Activated naive CD4-positive, alpha-beta T cell treated with anti-CD3 and anti-CD28 coated beads, Interleukin-2, amount 50 U/mL, for 24 hours (primary cell): ENCODE results near the gene TNFRSF18.
A peak's percentile ranks its signal among the peaks of the same experiment; 100 is the strongest.

ENCODE experiments used
- H3K27ac Mint-ChIP-seq: one replicate; pipeline ENCODE4 v1.8.0; 2021; ENCODE audit warnings: mild to moderate bottlenecking, mixed read lengths
- H3K27me3 Mint-ChIP-seq: one replicate; pipeline ENCODE4 v1.8.0; 2021; ENCODE audit warnings: mixed read lengths
- H3K36me3 Mint-ChIP-seq: one replicate; pipeline ENCODE4 v1.8.0; 2021; ENCODE audit warnings: mixed read lengths
- H3K4me1 Mint-ChIP-seq: one replicate; pipeline ENCODE4 v1.8.0; 2021; ENCODE audit warnings: mixed read lengths
- H3K4me3 Mint-ChIP-seq: one replicate; pipeline ENCODE4 v1.8.0; 2021; ENCODE audit warnings: mild to moderate bottlenecking, mixed read lengths
- H3K9me3 Mint-ChIP-seq: one replicate; pipeline ENCODE4 v1.8.0; 2021; ENCODE audit warnings: mixed read lengths

Gene TNFRSF18

DNA sequence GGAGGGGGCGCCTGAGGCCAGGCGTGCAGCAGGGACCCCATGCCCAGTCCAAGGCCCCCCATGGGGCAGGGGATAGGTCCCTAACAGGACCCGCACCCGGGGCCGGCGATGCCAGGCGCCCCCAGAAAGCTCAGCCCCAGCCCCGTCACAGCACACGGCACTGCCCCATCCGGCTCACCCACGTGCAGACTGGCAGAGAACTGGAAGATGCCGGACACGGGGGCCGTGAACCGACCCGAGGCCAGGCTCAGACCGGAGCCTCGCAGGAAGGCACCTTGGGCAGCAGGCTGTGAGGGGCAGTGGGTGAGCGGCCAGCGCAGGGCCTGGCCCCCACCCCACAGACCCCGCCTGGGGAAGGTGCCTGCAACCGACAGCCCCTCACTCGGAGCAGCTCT is 36.9 kb upstream of the TNFRSF18 start:
- Mint-ChIP-seq H3K4me1 (no peaks in the 10 kb centered on the region), H3K27me3 (no peaks in the 10 kb centered on the region), H3K4me3 (no peak overlapping the region), H3K27ac (no peak overlapping the region), H3K36me3 (no peaks in the 10 kb centered on the region), H3K9me3 (no peaks in the 10 kb centered on the region)

DNA sequence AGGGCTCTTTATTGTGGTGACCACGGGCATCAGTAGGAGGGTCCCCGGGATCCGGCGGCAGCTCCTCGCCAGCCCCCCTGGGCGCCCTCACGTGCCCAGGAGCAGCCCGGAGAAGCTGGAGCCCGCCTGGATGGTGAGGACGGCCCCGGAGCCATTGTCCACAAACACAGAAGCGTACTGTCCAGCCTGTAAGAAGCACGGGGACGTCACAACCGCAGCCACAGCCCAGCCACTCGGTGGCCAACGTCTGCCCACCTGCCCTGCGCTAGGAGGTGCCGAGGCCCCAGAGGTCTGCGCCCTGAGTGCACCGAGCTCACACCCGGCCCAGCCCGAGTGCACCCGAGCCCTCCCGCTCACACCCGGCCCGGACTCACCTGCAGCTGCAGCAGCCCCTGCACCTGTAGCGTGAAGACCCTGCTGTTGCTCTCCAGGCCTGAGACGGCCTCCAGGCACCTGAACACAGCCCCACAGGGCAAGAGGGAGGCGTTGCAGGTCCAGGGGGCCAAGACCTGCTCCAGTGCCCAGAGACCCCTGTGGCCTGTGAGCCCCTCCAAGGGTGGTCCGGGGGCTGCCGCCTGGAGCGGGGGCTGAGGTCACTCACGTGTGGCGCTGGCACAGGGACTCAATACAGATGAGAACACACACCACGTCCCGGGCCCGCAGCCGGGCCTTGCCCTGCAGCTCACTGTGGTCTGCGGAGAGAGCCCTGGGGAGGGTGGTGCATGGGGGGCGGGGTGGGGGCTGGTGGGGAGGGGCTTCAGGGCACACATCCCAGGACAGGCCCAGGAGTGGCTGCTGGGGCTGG is 36.3 kb upstream of the TNFRSF18 start:
- no peaks in the 10 kb centered on the region for H3K9me3 Mint-ChIP-seq
- no peak overlapping the region for H3K4me3 Mint-ChIP-seq
- H3K4me1 Mint-ChIP-seq = no peaks in the 10 kb centered on the region
- no peaks in the 10 kb centered on the region for H3K36me3 Mint-ChIP-seq
- H3K27ac Mint-ChIP-seq = no peak overlapping the region
- no peaks in the 10 kb centered on the region for H3K27me3 Mint-ChIP-seq

GRCh38 chr1:1241588-1242219 is 35.3 kb upstream of the TNFRSF18 start:
- no peaks in the 10 kb centered on the region for H3K4me1 Mint-ChIP-seq
- no peak overlapping the region for H3K27ac Mint-ChIP-seq
- no peak overlapping the region for H3K4me3 Mint-ChIP-seq
- no peaks in the 10 kb centered on the region for H3K36me3 Mint-ChIP-seq
- no peaks in the 10 kb centered on the region for H3K27me3 Mint-ChIP-seq
- no peaks in the 10 kb centered on the region for H3K9me3 Mint-ChIP-seq

DNA sequence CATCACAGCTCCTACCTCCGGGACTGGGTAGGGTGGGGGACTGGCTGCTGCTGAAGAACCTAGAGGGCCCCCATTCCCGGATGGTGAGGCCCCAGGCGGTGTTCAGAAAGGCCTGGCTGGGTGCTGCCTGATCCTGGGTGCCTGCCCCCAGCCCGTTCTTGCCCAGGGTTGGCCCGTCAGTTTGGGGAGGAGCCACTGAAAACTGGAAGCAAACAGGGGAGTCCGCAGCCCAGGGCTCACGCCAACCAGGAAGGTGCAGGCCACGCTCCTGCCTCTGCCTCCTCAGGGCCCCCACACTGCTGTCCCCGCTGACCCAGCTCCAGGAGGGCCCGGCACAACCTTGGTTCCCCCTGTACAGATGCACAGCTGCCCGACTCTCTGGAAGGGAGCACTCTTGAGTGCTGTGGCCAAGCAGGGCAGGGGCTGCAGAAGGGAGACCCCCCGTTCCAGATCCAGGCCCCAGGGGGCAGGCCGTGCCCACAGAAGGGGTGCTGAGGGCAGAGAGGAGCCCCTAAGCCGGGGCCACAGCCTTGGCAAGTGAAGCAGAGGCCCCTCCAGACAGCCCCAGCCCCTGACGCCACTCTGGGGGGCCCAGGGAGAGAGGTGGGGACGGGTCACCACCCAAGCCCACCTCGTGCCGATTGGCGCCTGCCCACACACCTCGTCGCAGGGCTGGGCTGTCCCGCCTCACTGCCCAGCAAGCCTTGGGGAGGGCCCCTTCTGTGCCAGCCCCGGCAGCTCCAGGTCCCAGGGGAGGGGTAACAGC is 34.6 kb upstream of the TNFRSF18 start:
- Mint-ChIP-seq H3K4me1 (no peaks in the 10 kb centered on the region), H3K9me3 (no peaks in the 10 kb centered on the region), H3K36me3 (no peaks in the 10 kb centered on the region), H3K4me3 (no peak overlapping the region), H3K27ac (no peak overlapping the region), H3K27me3 (no peaks in the 10 kb centered on the region)

DNA sequence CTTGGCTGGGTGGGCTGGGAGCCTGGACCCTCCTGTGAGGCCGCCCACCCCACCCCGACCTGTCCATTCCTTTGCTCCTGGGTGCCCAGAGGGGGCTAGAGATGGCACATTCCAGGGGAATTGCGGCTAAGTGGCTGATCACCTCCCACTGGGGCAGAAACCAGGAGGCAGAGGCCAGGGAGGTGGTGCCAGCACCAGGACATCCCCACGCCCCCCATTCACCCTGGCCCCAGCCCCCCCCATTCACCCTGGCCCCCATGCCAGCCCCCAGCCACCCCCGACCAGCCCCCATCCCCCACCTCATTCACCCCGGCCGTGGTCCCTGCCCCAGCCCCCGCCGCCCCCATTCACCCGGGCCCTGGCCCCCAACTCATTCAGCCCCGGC is 33.9 kb upstream of the TNFRSF18 start:
- Mint-ChIP-seq H3K4me1 (no peaks in the 10 kb centered on the region), H3K4me3 (no peak overlapping the region), H3K9me3 (no peaks in the 10 kb centered on the region), H3K27me3 (no peaks in the 10 kb centered on the region), H3K27ac (no peak overlapping the region), H3K36me3 (no peaks in the 10 kb centered on the region)

DNA sequence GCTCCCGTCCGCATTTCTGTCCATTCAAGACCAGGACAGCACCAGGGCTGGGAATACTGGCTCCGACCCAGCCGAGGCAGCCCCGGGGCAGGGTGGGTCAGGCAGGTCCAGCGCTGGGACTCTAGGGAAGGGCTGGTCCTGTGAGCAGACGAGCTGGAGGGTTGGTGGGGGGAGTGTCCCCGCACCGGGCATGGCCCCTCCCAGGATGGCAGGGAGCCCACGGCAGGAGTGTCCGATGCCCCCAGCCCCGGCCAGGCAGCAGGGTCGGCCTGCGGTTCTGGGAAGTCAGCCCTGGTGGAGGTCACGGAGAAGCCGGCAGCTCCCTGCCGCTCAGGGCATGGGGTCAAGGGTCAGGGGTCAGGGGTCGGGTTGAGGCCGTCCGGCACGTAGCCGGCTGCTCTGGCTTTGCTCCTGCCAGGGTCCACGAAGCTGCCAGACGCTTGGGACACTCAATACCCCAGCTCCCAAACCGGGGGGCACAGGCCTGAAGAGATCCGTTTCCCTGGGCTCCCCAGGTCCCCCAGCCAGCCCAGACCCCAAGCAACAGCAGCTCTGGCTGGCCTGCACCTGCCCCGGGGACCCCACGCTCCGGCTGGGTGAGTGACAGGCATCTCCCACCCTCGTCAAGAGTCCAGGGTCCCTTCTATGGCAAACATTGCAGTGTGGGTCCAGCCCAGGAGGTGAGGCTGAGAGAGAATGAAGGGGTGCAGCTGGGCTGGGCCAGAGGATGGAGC is 33.4 kb upstream of the TNFRSF18 start:
- no peaks in the 10 kb centered on the region for H3K36me3 Mint-ChIP-seq
- no peak overlapping the region for H3K4me3 Mint-ChIP-seq
- no peak overlapping the region for H3K27ac Mint-ChIP-seq
- no peaks in the 10 kb centered on the region for H3K27me3 Mint-ChIP-seq
- no peaks in the 10 kb centered on the region for H3K9me3 Mint-ChIP-seq
- H3K4me1 Mint-ChIP-seq = peaks cover under 1% of the 10 kb centered on the region

- no peaks in the 10 kb centered on the region for H3K27me3 Mint-ChIP-seq
- H3K36me3 Mint-ChIP-seq = no peaks in the 10 kb centered on the region
- H3K9me3 Mint-ChIP-seq = no peaks in the 10 kb centered on the region
- no peak overlapping the region for H3K4me3 Mint-ChIP-seq
- H3K27ac Mint-ChIP-seq = no peak overlapping the region
- peaks cover 6% of the 10 kb centered on the region for H3K4me1 Mint-ChIP-seq
These were observed 32.8 kb upstream of the TNFRSF18 start for GRCh38 chr1:1239227-1239613.

DNA sequence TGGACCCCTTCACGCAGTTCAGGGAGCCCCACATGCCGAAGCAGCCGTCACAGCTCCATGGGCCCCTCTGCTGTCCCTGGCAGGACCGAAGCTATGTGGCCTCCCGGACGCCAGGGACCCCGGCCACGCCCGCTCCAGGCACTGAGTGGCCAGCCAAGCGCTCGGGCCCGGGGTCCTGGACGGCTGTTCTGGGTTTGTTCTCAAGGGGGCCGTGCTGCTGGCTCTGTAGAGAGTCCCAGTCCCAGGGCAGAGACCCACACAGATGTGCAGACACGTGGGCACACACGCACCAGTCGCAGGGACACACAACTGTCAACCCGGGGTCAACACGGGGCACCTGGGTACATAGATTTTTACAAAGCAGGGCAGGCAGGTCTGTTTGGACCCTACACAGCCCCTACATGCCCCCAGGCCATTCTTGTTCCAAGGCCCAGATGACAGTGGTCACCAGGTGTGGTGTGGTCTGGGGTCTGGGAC is 32.3 kb upstream of the TNFRSF18 start:
- Mint-ChIP-seq H3K9me3 (no peaks in the 10 kb centered on the region), H3K4me3 (no peak overlapping the region), H3K27me3 (no peaks in the 10 kb centered on the region), H3K27ac (no peak overlapping the region), H3K36me3 (peaks cover 2% of the 10 kb centered on the region), H3K4me1 (peaks cover 10% of the 10 kb centered on the region)

DNA sequence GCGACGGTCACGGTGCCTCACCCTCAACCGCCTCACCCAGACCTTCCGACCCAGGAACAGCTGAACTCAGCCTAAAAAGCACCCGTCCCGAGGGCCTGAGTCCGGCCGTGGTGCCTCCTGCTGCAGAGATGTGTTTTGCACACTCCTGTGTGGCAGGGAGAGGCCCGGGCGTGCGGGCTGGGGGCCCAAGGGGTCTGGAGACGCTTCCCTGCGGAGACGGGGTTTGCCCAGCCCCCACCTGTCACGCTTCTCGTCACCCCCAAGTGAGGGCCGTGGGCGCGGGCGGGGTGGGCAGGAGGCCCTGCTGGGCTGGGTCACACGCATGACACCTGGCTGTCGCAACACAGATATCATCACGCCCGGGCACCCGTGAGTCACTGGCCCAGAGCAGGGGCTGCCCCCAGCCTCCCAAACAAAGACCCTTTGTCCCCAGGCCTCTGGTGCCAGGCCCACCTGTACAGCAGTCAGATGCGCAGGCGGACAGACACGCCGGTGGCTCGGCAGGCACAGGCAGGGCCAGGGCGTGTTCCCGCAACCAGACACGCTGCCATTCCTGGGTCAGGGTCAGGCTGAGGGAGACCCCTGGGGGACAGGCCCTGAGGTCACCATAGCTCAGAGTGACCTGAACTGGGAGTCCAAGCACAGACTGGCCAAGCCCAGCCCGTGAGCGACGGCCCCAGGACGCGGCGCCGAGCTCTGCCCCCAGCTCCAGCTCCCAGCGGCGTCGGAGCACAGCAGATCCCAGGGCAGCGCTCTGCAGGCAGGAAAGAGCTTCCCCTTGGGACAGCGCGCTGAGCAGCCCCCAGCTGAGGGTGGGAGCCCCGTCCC is 31.7 kb upstream of the TNFRSF18 start:
- H3K4me1 Mint-ChIP-seq = peaks cover 16% of the 10 kb centered on the region
- H3K9me3 Mint-ChIP-seq = no peaks in the 10 kb centered on the region
- no peaks in the 10 kb centered on the region for H3K27me3 Mint-ChIP-seq
- no peak overlapping the region for H3K4me3 Mint-ChIP-seq
- peaks cover 5% of the 10 kb centered on the region for H3K36me3 Mint-ChIP-seq
- no peak overlapping the region for H3K27ac Mint-ChIP-seq

GRCh38 chr1:1236945-1237873 is 30.8 kb upstream of the TNFRSF18 start:
- Mint-ChIP-seq H3K36me3 (peaks cover 5% of the 10 kb centered on the region), H3K27me3 (no peaks in the 10 kb centered on the region), H3K4me3 (no peak overlapping the region), H3K4me1 (peaks cover 16% of the 10 kb centered on the region), H3K9me3 (no peaks in the 10 kb centered on the region), H3K27ac (no peak overlapping the region)

DNA sequence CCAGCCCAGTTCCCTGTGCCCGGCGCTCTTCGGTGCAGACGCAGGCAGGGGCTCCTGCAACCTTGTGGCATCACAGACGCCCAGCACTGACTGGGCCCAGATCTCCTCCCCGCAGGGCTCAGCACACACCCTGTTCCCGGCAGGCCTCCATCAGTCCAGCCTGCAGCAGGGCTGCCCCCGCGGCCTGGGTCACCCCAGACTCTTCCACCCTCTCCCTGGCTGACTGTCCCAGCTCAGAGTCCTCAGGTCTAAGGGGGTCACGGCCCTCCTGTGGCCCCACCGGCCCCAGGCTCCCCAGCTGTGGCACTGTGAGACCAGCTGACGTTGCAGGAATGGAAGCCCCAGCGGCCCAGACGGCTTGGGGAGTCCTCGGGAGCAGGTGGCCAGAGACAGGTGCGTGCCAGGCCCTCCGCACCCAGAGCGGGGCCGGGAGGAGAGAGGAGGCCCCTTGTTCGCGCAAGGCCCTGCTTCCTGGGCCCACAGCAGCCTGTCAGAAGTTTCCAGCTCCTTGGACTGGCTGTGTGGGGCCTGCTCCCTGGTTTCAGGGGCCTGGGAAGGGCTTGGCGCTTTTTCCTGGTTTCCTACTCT is 29.9 kb upstream of the TNFRSF18 start:
- Mint-ChIP-seq H3K9me3 (no peaks in the 10 kb centered on the region), H3K27me3 (no peaks in the 10 kb centered on the region), H3K4me3 (no peak overlapping the region), H3K36me3 (peaks cover 5% of the 10 kb centered on the region), H3K4me1 (peaks cover 16% of the 10 kb centered on the region), H3K27ac (no peak overlapping the region)

DNA sequence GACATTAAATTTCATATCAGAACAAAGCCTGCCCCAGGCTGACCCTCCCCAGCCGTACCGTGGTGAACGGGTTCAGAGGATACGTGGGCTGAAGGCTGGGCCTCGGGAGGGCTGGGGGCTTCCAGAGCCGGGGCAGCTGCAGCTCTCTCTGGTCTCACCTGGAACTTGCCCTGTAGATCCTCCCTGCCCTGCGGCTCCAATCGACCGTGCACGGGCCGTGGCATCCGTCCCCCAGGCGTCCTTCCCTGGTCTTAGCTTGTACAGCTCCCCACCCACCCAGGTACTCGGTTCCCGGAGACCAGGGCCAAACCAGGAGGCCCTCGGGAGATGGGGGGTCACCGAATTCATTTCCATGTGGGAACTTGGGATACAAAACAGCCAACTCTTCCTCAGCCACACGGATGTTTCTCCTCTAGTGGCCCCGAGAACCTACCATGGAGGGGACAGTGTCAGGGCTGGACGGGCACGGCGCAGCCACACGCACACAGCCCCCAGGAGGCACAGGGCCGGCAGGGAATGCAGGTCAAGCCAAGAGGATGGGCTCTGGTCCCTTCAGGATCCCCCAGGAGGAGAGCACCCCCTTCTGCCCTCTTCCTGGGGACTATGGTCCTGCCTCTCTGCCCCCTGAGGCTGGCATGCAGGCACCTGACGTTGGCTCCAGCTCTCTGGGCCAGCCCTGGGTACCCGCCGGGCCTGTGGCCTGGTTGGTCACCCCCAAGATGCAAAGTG is 28.8 kb upstream of the TNFRSF18 start:
- H3K4me1 Mint-ChIP-seq = peaks cover 21% of the 10 kb centered on the region
- H3K36me3 Mint-ChIP-seq = peaks cover 7% of the 10 kb centered on the region
- H3K4me3 Mint-ChIP-seq = peak overlapping the region; percentile 44
- H3K27ac Mint-ChIP-seq = peak overlapping the region; percentile 35
- no peaks in the 10 kb centered on the region for H3K9me3 Mint-ChIP-seq
- H3K27me3 Mint-ChIP-seq = no peaks in the 10 kb centered on the region

DNA sequence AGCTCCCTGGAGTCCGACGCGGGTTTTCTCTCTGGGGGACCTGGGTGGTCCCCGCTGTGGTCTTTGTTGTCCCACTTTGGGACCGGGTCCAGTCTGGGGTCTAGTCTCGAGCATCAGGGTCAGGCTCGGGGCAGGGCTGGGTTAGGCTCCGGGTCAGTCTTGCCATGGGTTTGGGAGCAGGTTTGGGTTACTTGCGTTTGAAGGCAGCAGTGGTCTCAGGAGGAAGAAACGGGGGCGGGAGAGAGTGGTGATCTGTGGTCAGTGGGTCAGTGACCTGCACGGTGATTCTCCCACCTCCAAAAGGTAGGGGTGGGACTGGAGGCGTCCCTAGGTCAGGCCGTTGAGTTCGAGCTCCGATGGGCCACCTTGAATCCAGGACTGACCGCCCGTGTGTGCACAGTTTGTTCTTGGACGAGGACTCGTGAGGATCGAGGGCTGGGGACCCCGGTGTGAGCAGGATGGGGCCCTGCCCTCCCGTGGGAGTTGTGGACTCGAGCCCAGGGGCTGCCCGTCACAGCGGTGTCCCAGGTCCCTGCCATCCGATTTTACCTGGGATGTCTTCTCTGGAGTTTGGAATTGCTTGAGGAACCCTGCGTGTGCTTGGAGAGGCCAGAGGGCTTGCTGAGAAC is 27.9 kb upstream of the TNFRSF18 start:
- no peaks in the 10 kb centered on the region for H3K27me3 Mint-ChIP-seq
- no peaks in the 10 kb centered on the region for H3K9me3 Mint-ChIP-seq
- peak overlapping the region; percentile 53 for H3K27ac Mint-ChIP-seq
- peaks cover 14% of the 10 kb centered on the region for H3K36me3 Mint-ChIP-seq
- H3K4me1 Mint-ChIP-seq = peaks cover 29% of the 10 kb centered on the region
- H3K4me3 Mint-ChIP-seq = peak overlapping the region; percentile 91
